HEK293T (cell line): ENCODE data around the gene RBM42.

ENCODE experiments used
- CTCF ChIA-PET: fragments of 350-600 bp; formaldehyde crosslinking; extraction: SDS; loops from one replicate; lab custom pipeline; 2021; ENCODE audit warnings: antibody characterized with exemption, inconsistent platforms; lab: Yijun Ruan, JAX
- POLR2A ChIA-PET: fragments of 350-600 bp; formaldehyde crosslinking; extraction: SDS; loops from one replicate; lab custom pipeline; 2020; ENCODE audit warnings: antibody characterized with exemption, inconsistent platforms; lab: Yijun Ruan, JAX
- DNase-seq: peaks from one replicate; pipeline ENCODE4 v3.0.0; 2012; ENCODE audit warnings: mixed read lengths; ENCODE audit errors: extremely low spot score
- ARNT ChIP-seq: fragments of 450-650 bp; IDR thresholded peaks from 2 replicates; pipeline ENCODE4 v1.6.1; 2017; ENCODE audit warnings: mild to moderate bottlenecking
- BHLHE40 ChIP-seq: fragments of 450-650 bp; IDR thresholded peaks from 2 replicates; pipeline ENCODE4 v1.6.1; 2016; ENCODE audit warnings: mild to moderate bottlenecking, moderate library complexity, borderline replicate concordance
- CTBP1 ChIP-seq: fragments of 450-650 bp; IDR thresholded peaks from 2 replicates; pipeline ENCODE4 v1.6.1; 2016; ENCODE audit warnings: borderline replicate concordance
- ELF4 ChIP-seq: fragments of 450-650 bp; IDR thresholded peaks from 2 replicates; pipeline ENCODE4 v1.6.1; 2017; ENCODE audit warnings: antibody characterized with exemption
- FOXA1 ChIP-seq: fragments of 450-650 bp; IDR thresholded peaks from 2 replicates; pipeline ENCODE4 v1.6.1; 2016; ENCODE audit warnings: mild to moderate bottlenecking
- FOXK2 ChIP-seq: fragments of 450-650 bp; IDR thresholded peaks from 2 replicates; pipeline ENCODE4 v1.6.1; 2016; ENCODE audit warnings: mild to moderate bottlenecking
- FOXM1 ChIP-seq: fragments of 450-650 bp; IDR thresholded peaks from 2 replicates; pipeline ENCODE4 v1.6.1; 2017; ENCODE audit warnings: mild to moderate bottlenecking, borderline replicate concordance
- HDGF ChIP-seq: fragments of 450-650 bp; IDR thresholded peaks from 2 replicates; pipeline ENCODE4 v1.6.1; 2017; ENCODE audit warnings: antibody characterized with exemption, borderline replicate concordance
- L3MBTL2 ChIP-seq: fragments of 450-650 bp; conservative IDR thresholded peaks from 2 replicates; pipeline ENCODE4 v1.6.1; 2016; ENCODE audit warnings: mild to moderate bottlenecking
- LEF1 ChIP-seq: fragments of 450-650 bp; IDR thresholded peaks from 2 replicates; pipeline ENCODE4 v1.6.1; 2017; ENCODE audit warnings: mild to moderate bottlenecking, borderline replicate concordance
- NFRKB ChIP-seq: fragments of 450-650 bp; IDR thresholded peaks from 2 replicates; pipeline ENCODE4 v1.6.1; 2016; ENCODE audit warnings: mild to moderate bottlenecking, moderate library complexity
- SP1 ChIP-seq: fragments of 450-650 bp; IDR thresholded peaks from 2 replicates; pipeline ENCODE4 v1.6.1; 2017
- SUZ12 ChIP-seq: fragments of 450-650 bp; IDR thresholded peaks from 2 replicates; pipeline ENCODE4 v1.6.1; 2016; ENCODE audit warnings: mild to moderate bottlenecking
- TARDBP ChIP-seq: fragments of 450-650 bp; IDR thresholded peaks from 2 replicates; pipeline ENCODE4 v1.6.1; 2016
- ZNF384 ChIP-seq: fragments of 450-650 bp; IDR thresholded peaks from 2 replicates; pipeline ENCODE4 v1.6.1; 2016
- TF ChIP-seq, protein P1 (sequence below): fragments of 450-650 bp; IDR thresholded peaks from 2 replicates; pipeline ENCODE4 v1.6.1; 2016

RBM42 gene

DNA sequence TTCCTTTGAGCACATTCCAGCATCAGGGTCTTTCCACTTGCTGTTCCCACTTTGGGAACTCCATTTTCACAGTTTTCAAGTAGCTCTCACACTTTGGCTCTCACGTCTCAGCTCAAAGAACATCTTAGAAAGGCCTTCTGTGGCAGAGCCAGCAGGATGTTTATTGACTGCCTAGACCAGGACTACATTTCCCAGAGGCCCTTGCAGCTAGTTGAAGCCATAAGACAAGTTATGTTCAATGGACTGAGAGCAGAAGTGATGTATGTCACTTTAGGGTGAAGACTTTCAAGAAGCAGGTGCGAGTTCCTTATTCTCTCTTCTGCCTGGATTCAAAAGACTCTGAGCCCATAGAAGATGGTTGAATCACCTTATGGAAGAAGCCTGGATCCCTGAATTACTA lies 20.6 kb upstream of the RBM42 start:
- CTCF ChIA-PET: interaction anchor here (0.5 kb wide), 1 partner anchor 81 kb away, joined by 3 read pairs; no protein-coding TSS in a partner anchor
- POLR2A ChIA-PET: interaction anchor here (0.9 kb wide), 1 partner anchor 40 kb away, joined by 4 read pairs; the partner anchor contains the start of gene COX6B1
- TF ChIP-seq HDGF (no peak), BHLHE40 (no peak), FOXM1 (no peak), CTBP1 (no peak), FOXK2 (no peak), ARNT (no peak), FOXA1 (no peak), NFRKB (no peak), LEF1 (no peak), SP1 (no peak), ELF4 (no peak), L3MBTL2 (no peak), TARDBP (no peak), ZNF384 (no peak), SUZ12 (no peak)
- TF ChIP-seq, protein P1, sequence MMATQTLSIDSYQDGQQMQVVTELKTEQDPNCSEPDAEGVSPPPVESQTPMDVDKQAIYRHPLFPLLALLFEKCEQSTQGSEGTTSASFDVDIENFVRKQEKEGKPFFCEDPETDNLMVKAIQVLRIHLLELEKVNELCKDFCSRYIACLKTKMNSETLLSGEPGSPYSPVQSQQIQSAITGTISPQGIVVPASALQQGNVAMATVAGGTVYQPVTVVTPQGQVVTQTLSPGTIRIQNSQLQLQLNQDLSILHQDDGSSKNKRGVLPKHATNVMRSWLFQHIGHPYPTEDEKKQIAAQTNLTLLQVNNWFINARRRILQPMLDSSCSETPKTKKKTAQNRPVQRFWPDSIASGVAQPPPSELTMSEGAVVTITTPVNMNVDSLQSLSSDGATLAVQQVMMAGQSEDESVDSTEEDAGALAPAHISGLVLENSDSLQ: no peak
- DNase-seq: no peak

DNA sequence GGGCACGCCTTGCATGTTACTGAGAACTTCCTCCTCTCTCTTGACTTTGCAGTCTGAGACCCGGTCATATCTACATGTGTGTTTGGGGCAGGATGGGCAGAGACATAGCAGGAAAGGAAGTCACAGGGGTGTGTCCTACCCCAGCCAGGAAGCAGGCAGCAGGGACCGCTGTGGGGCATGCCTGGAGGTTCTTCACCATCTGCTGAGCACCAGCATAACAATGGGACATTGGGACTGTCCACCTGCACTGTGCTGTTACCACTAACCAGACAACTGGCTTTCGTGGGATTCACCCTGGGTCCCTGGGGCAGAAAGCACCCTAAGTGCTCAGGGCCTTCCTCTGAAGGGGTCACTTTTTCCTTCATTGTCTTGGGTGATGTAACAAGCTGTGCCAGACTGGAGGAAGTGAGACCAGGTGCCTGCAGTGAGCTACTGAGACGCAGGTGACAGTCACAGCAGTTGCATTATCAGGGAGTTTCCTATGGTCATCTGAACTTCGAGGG lies 18.9 kb upstream of the RBM42 start:
- TF ChIP-seq ARNT (no peak), FOXM1 (no peak), TARDBP (no peak), SUZ12 (no peak), LEF1 (no peak)
- TF ChIP-seq, protein P1: no peak
- ChIA-PET CTCF (no interaction called here), POLR2A (interaction anchor here (1.2 kb wide), 1 partner anchor 28 kb away, joined by 4 read pairs; no protein-coding TSS in a partner anchor)
- DNase-seq: no peak

- POLR2A ChIA-PET: interaction anchor here (0.6 to 2.8 kb wide), 10 partner anchors 11 to 136 kb away, joined by 3 to 16 read pairs (median 6); partner anchors contain the start of genes COX6B1 and LIN37
- CTCF ChIA-PET: interaction anchor here (0.6 kb wide), 2 partner anchors 12 to 41 kb away, joined by 4 to 6 read pairs; no protein-coding TSS in a partner anchor
- TF ChIP-seq SP1 (no peak), ELF4 (no peak), L3MBTL2 (no peak), HDGF (no peak)
- DNase-seq: no peak
Measured at GRCh38 chr19:35612224-35612558, 16.6 kb upstream of the RBM42 start.

GRCh38 chr19:35612559-35613321 lies 16.1 kb upstream of the RBM42 start, which contains the start of gene HAUS5:
HAUS5 (plus strand) TSS chr19:35612735; CDS start chr19:35612795, 60 bp downstream.
- DNase-seq: peak; percentile 99
- CTCF ChIA-PET: interaction anchor here (0.6 to 0.7 kb wide), 2 partner anchors 40 to 64 kb away, joined by 4 to 6 read pairs; no protein-coding TSS in a partner anchor
- TF ChIP-seq L3MBTL2 (peak; percentile 93), FOXA1 (no peak)
- POLR2A ChIA-PET: interaction anchor here (0.6 to 2.8 kb wide), 11 partner anchors 11 to 135 kb away, joined by 3 to 16 read pairs (median 5); partner anchors contain the start of genes COX6B1 and LIN37

- ChIA-PET CTCF (interaction anchor here (0.6 to 0.7 kb wide), 2 partner anchors 16 to 65 kb away, joined by 4 to 6 read pairs; no protein-coding TSS in a partner anchor), POLR2A (interaction anchor here (0.9 to 2.8 kb wide), 8 partner anchors 9 to 131 kb away, joined by 3 to 16 read pairs (median 6); partner anchors contain the start of gene COX6B1)
- DNase-seq: no peak
- TF ChIP-seq SP1 (no peak), FOXK2 (no peak), TARDBP (no peak), ZNF384 (no peak), FOXM1 (no peak), BHLHE40 (no peak), CTBP1 (no peak), HDGF (no peak), L3MBTL2 (no peak)
Measured at GRCh38 chr19:35613574-35613973, 15.3 kb upstream of the RBM42 start.

DNA sequence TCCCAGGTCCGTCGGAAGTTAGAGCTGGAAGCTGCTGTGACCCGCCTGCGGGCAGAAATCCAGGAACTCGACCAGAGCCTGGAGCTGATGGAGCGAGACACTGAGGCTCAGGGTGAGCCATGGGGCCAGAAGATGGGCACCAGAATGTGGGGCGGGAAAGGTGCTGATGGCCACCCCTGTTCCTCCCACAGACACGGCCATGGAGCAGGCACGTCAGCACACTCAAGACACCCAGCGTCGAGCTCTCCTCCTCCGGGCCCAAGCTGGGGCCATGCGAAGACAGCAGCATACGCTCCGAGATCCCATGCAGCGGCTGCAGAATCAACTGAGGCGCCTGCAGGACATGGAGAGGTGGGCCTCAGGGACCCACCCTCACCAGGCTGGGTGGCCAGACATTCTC lies 13.8 kb upstream of the RBM42 start:
- TF ChIP-seq L3MBTL2 (no peak), SP1 (no peak), FOXM1 (no peak), ARNT (no peak), LEF1 (no peak), CTBP1 (no peak), FOXA1 (no peak), FOXK2 (no peak), ELF4 (no peak), SUZ12 (no peak), BHLHE40 (no peak), HDGF (no peak), ZNF384 (no peak), NFRKB (no peak)
- TF ChIP-seq, protein P1: no peak
- ChIA-PET CTCF (no interaction called here), POLR2A (no interaction called here)
- DNase-seq: no peak
